Measurements from ENCODE around the gene MAZ. TPM values are rescaled to one million over a fixed set of nuclear protein-coding genes. Genes with fewer than 3 reads are reported as not detected.

Gene MAZ
- polyA plus RNA-seq, 3 donors, result 14.2 to 137 (median 18.8) TPM

- H2AFZ ChIP-seq (ENCODE audit: insufficient read depth, low read depth, low read length, poor library complexity, severe bottlenecking), result no peak overlapping the region
- DNase-seq, result no peak
Observed at GRCh38 chr16:29821643-29822115, 15.3 kb downstream of the MAZ start.

GRCh38 chr16:29824589-29825144, 18.3 kb downstream of the MAZ start:
- Histone ChIP-seq H3K4me3 (replicated peaks in 1 of 3; ENCODE audit: low read depth in 2 of 3, low read length in 3 of 3) (no peak overlapping the region), H4K20me1 (ENCODE audit: insufficient read depth, low read length) (peaks cover 100% of the 10 kb centered on the region), H3K4me2 (replicated peaks; ENCODE audit: extremely low read depth, low read length, poor library complexity, severe bottlenecking) (no peak overlapping the region), H3K9ac (ENCODE audit: insufficient read depth, low read length, poor library complexity, severe bottlenecking) (no peak overlapping the region), H3K4me1 (ENCODE audit: control insufficient read depth in 1 of 2, insufficient read depth in 2 of 2, low read length in 2 of 2) (peaks cover 30 to 32% of the 10 kb centered on the region in 2 donors), H3K27ac (ENCODE audit: low read depth in 1 of 2, low read length in 2 of 2) (no peak overlapping the region), H2AFZ (ENCODE audit: insufficient read depth, low read depth, low read length, poor library complexity, severe bottlenecking) (no peak overlapping the region), H3K9me3 (replicated peaks in 1 of 2; ENCODE audit: control insufficient read depth in 1 of 2, insufficient read depth in 1 of 2, low read length in 2 of 2) (no peaks in the 10 kb centered on the region), H3K79me2 (ENCODE audit: insufficient read depth, low read length) (peaks cover 92% of the 10 kb centered on the region), H3K36me3 (replicated peaks in 1 of 2; ENCODE audit: control insufficient read depth in 1 of 2, insufficient read depth in 2 of 2, low read length in 2 of 2) (peaks cover 6 to 25% of the 10 kb centered on the region in 2 donors), H3K27me3 (ENCODE audit: control insufficient read depth in 2 of 2, insufficient read depth in 2 of 2, low read length in 2 of 2) (no peaks in the 10 kb centered on the region)
- no peak for DNase-seq
- Mint-ChIP-seq H3K27ac (no peak overlapping the region), H3K27me3 (ENCODE audit: low read depth in 3 of 3) (no peaks in the 10 kb centered on the region), H3K36me3 (peaks cover 15 to 32% of the 10 kb centered on the region in 2 donors), H3K9me3 (no peaks in the 10 kb centered on the region), H3K4me1 (peaks cover 47% of the 10 kb centered on the region), H3K4me3 (no peak overlapping the region)
- intact Hi-C loops (cut with micrococcal nuclease), result loop anchor here in 1 of 2 donors (5.0 kb wide), 1 partner anchor 38 kb away; the partner anchor contains the start of gene CDIPT
- no peak for TF ChIP-seq CTCF (IDR thresholded peaks at IDR 0.05)
- no CpG with 5 or more reads among the region's 7 CpGs for WGBS (ENCODE audit: insufficient coverage)

More at GRCh38 chr16:29821643-29822115, 15.3 kb downstream of the MAZ start:
- Mint-ChIP-seq H3K36me3 (peaks cover 25 to 43% of the 10 kb centered on the region in 2 donors), H3K9me3 (peaks cover 0 to 1% (median 0%) of the 10 kb centered on the region in 7 donors), H3K4me1 (peaks cover 67% of the 10 kb centered on the region), H3K27me3 (ENCODE audit: low read depth in 3 of 3) (peaks cover 0 to 1% (median 0%) of the 10 kb centered on the region in 3 donors), H3K27ac (peak overlapping the region in 6 of 7 donors; percentile 90 to 96 (median 92)), H3K4me3 (peak overlapping the region; percentile 96 to 98)
- H3K79me2 ChIP-seq (ENCODE audit: insufficient read depth, low read length), result peaks cover 94% of the 10 kb centered on the region
- no peaks in the 10 kb centered on the region for H3K27me3 ChIP-seq (ENCODE audit: control insufficient read depth in 2 of 2, insufficient read depth in 2 of 2, low read length in 2 of 2)
- peak overlapping the region; percentile 97 for H3K4me2 ChIP-seq (replicated peaks; ENCODE audit: extremely low read depth, low read length, poor library complexity, severe bottlenecking)
- H4K20me1 ChIP-seq (ENCODE audit: insufficient read depth, low read length), result peaks cover 87% of the 10 kb centered on the region
- H3K9me3 ChIP-seq (replicated peaks in 1 of 2; ENCODE audit: control insufficient read depth in 1 of 2, insufficient read depth in 1 of 2, low read length in 2 of 2), result no peaks in the 10 kb centered on the region
- WGBS (ENCODE audit: insufficient coverage), result 74% methylated on average over 7 of the region's 7 CpGs
- peak overlapping the region; percentile 66 for H3K9ac ChIP-seq (ENCODE audit: insufficient read depth, low read length, poor library complexity, severe bottlenecking)
- H3K36me3 ChIP-seq (replicated peaks in 1 of 2; ENCODE audit: control insufficient read depth in 1 of 2, insufficient read depth in 2 of 2, low read length in 2 of 2), result peaks cover 16 to 35% of the 10 kb centered on the region in 2 donors
- no peak for TF ChIP-seq CTCF (IDR thresholded peaks at IDR 0.05)
- H3K27ac ChIP-seq (ENCODE audit: low read depth in 1 of 2, low read length in 2 of 2), result peak overlapping the region; percentile 44 to 88
- intact Hi-C loops (cut with micrococcal nuclease), result loop anchor here in 1 of 2 donors (5.0 kb wide), 1 partner anchor 41 kb away; the partner anchor contains the start of gene CDIPT
- peaks cover 50 to 57% of the 10 kb centered on the region in 2 donors for H3K4me1 ChIP-seq (ENCODE audit: control insufficient read depth in 1 of 2, insufficient read depth in 2 of 2, low read length in 2 of 2)
- H3K4me3 ChIP-seq (replicated peaks in 1 of 3; ENCODE audit: low read depth in 2 of 3, low read length in 3 of 3), result peak overlapping the region; percentile 69 to 99 (median 80)

Data from CD14-positive monocyte (primary cell).